ENCODE measurements around the gene AMER1. TPM values are rescaled to one million over a fixed set of nuclear protein-coding genes. Genes with fewer than 3 reads are reported as not detected.

Gene AMER1
- total RNA-seq (2021; fragmentation: NEBNext Ultra II Directional; extraction: Animal tissue kit (Norgen Biotek cat#: 25700)) (9.4 and 10.2 TPM in 2 replicates), polyA plus RNA-seq (2011; rRNA removed) (3.2 and 3.3 TPM in 2 replicates), polyA minus RNA-seq (2011; rRNA and poly(A)+ RNA removed) (10.7 and 13.0 TPM in 2 replicates)
- 3.4 TPM for polyA plus RNA-seq (2011; cell fraction: cytosol; rRNA removed)
- polyA plus RNA-seq (2011; cell fraction: nucleus; rRNA removed): 4.8 TPM
- polyA plus RNA-seq (2012, experiment 1 of 2): 6.2 to 7.4 TPM (median 7.2 TPM) in 4 replicates
- polyA plus RNA-seq (2012, experiment 2 of 2): 2.3 TPM
- polyA plus RNA-seq (2013, experiment 1 of 2): 4.3 TPM
- 4.7 TPM for polyA plus RNA-seq (2013, experiment 2 of 2)
- 5.4 TPM for polyA minus RNA-seq (2011; cell fraction: cytosol; rRNA and poly(A)+ RNA removed)
- polyA minus RNA-seq (2011; cell fraction: nucleus; rRNA and poly(A)+ RNA removed): 8.0 TPM
- long read RNA-seq, experiment 1, partial matches to known transcripts: 0 of 4 reads
- long read RNA-seq, experiment 1, other reads (novel, unspliced or antisense): 4 of 4 reads
- long read RNA-seq, experiment 2: 0 reads

- DNase-seq (ENCODE audit: low read depth in 1 of 2, low spot score in 2 of 2): no peak
- CTCF ChIA-PET (ENCODE audit: partially characterized antibody): interaction anchor here (1.0 to 2.2 kb wide), 4 partner anchors 16 to 273 kb away, joined by 3 to 9 read pairs (median 5); no protein-coding TSS in a partner anchor
- Histone ChIP-seq H2AFZ (ENCODE audit: low read length) (peak within 1 kb of the TSS; percentile 76; the same call in 1 of the 2 replicates), H4K5ac (ENCODE audit: insufficient read length, low read depth, low read length) (peak within 1 kb of the TSS; percentile 52), H3K27ac (ENCODE audit: low read depth, low read length) (no peak within 1 kb of the TSS; the same call in 1 of the 2 replicates), H4K8ac (ENCODE audit: extremely low read depth, insufficient read depth, low read length) (peak within 1 kb of the TSS; percentile 92), H3K4me2 (ENCODE audit: insufficient read depth in 1 of 2, low read depth in 2 of 2, low read length in 2 of 2) (peak within 1 kb of the TSS; percentile 82 to 87), H3K36me3 (ENCODE audit: control insufficient read depth in 2 of 4, insufficient read depth in 4 of 4, low read length in 3 of 4) (no peaks in the 10 kb centered on the region), H2AK5ac (ENCODE audit: low read depth, low read length) (no peak within 1 kb of the TSS), H3K4me3 (ENCODE audit: extremely low read depth in 1 of 4, insufficient read depth in 2 of 4, low read depth in 3 of 4, low read length in 4 of 4) (peak within 1 kb of the TSS; percentile 47 to 75 (median 54)), H2BK5ac (ENCODE audit: low read depth, low read length) (peak within 1 kb of the TSS; percentile 35; the same call in 1 of the 2 replicates), H4K20me1 (replicated peaks in 1 of 2; ENCODE audit: control insufficient read depth in 1 of 2, insufficient read depth in 2 of 2, low read length in 2 of 2) (peaks cover 3 to 8% of the 10 kb centered on the region in 2 experiments), H2BK15ac (ENCODE audit: low read length) (no peak within 1 kb of the TSS), H2BK12ac (ENCODE audit: low read depth, low read length) (no peak within 1 kb of the TSS), H3K27me3 (replicated peaks in 1 of 4; ENCODE audit: control insufficient read depth in 3 of 4, extremely low read depth in 1 of 4, insufficient read depth in 3 of 4, low read length in 3 of 4) (peaks cover 0 to 9% (median 7%) of the 10 kb centered on the region in 4 experiments; a peak in 3 of 7 replicates), H3K4ac (replicated peaks; ENCODE audit: insufficient read length, low read depth, low read length) (no peak within 1 kb of the TSS), H3K9ac (replicated peaks in 1 of 4; ENCODE audit: extremely low read depth in 1 of 4, low read depth in 3 of 4, low read length in 3 of 4) (peak within 1 kb of the TSS in 3 of 4 experiments; percentile 20 to 41 (median 37); a peak in 6 of 7 replicates), H3K18ac (ENCODE audit: extremely low read depth, low read length) (peak within 1 kb of the TSS; percentile 2; the same call in 1 of the 2 replicates), H3K56ac (replicated peaks; ENCODE audit: insufficient read length, low read depth, low read length) (no peak within 1 kb of the TSS), H3K23me2 (ENCODE audit: low read depth, low read length) (peaks cover 3% of the 10 kb centered on the region; the same call in 1 of the 2 replicates), H4K91ac (replicated peaks; ENCODE audit: insufficient read length, low read length) (no peak within 1 kb of the TSS), H2BK20ac (ENCODE audit: low read length) (no peak within 1 kb of the TSS), H3K9me3 (ENCODE audit: insufficient read depth in 2 of 2, low read depth in 1 of 2, low read length in 1 of 2) (no peaks in the 10 kb centered on the region), H3K79me2 (ENCODE audit: control insufficient read depth in 1 of 2, insufficient read depth in 2 of 2, low read length in 2 of 2) (no peaks in the 10 kb centered on the region), H3K79me1 (ENCODE audit: low read depth, low read length) (no peaks in the 10 kb centered on the region), H3K23ac (ENCODE audit: insufficient read length) (no peak within 1 kb of the TSS), H3K4me1 (replicated peaks in 1 of 4; ENCODE audit: control insufficient read depth in 3 of 4, insufficient read depth in 4 of 4, low read length in 3 of 4) (peaks cover 0 to 5% (median 0%) of the 10 kb centered on the region in 4 experiments; a peak in 3 of 7 replicates), H2BK120ac (replicated peaks; ENCODE audit: low read depth, low read length) (no peak within 1 kb of the TSS), H3K14ac (ENCODE audit: insufficient read length) (no peak within 1 kb of the TSS)
- POLR2A ChIA-PET (ENCODE audit: partially characterized antibody): no interaction called here
- no peak for FAIRE-seq
- TF ChIP-seq ASH2L (IDR thresholded peaks at IDR 0.05; ENCODE audit: low read length) (peak; percentile 1), POLR2A (IDR thresholded peaks at IDR 0.05; ENCODE audit: control extremely low read depth in 1 of 2, low read depth in 2 of 2, low read length in 2 of 2) (peak; percentile 9 to 34; a peak in 1 of 3 replicates), TAF1 (IDR thresholded peaks at IDR 0.05; ENCODE audit: low read depth, low read length) (peak; percentile 32; the same call in 1 of the 2 replicates), MAX (IDR thresholded peaks at IDR 0.05) (peak; percentile 7; the same call in 1 of the 2 replicates), TBP (IDR thresholded peaks at IDR 0.05; ENCODE audit: low read depth, low read length) (0 out of 2 replicates have a peak, but pooled peaks have one; percentile 25), EP300 (IDR thresholded peaks at IDR 0.05; ENCODE audit: borderline replicate concordance in 1 of 2, low read depth in 2 of 2, low read length in 2 of 2) (no peak), SP4 (IDR thresholded peaks at IDR 0.05; ENCODE audit: low read length) (no peak), PHF8 (conservative IDR thresholded peaks at IDR 0.05; ENCODE audit: low read depth, low read length) (0 out of 2 replicates have a peak, but pooled peaks have one; percentile 12), JUND (IDR thresholded peaks at IDR 0.05; ENCODE audit: low read length) (no peak)
- no CpG with 5 or more reads among the region's 29 CpGs for WGBS, 2 experiments (ENCODE audit: extremely low coverage in 1 of 2, insufficient coverage in 1 of 2, insufficient read length in 1 of 2, insufficient replicate concordance in 2 of 2, low coverage in 1 of 2, low lambda C conversion rate in 2 of 2, missing lambda C conversion rate in 1 of 2)
Observed at GRCh38 chrX:64205441-64205734, at the start of gene AMER1. Gene AMER1, minus strand, starts transcription at chrX:64205708. Its CDS starts 12,422 bp downstream, at chrX:64193286.

Measured in H1 (cell line).